WTC11 (cell line): Measurements from ENCODE around the gene CAST. TPM values are rescaled to one million over a fixed set of nuclear protein-coding genes. Genes with fewer than 3 reads are reported as not detected.
A peak's percentile ranks its signal among the peaks of the same experiment; 100 is the strongest.

ENCODE experiments used
- ATAC-seq: fragments of 200-7000 bp; cut with Tn5 transposase; 2 replicates; pipeline ENCODE4 v1.10.0; 2021; ENCODE audit warnings: mild to moderate bottlenecking, moderate library complexity
- CTCF ChIA-PET: fragments of 300-600 bp; sonication (Branson Sonifier 250); formaldehyde crosslinking; loops from one replicate; lab custom pipeline; 2021; ENCODE audit warnings: antibody characterized with exemption; lab: Charles Lee
- POLR2A ChIA-PET: fragments of 350-600 bp; sonication (Branson Sonifier 250); formaldehyde crosslinking; loops from one replicate; lab custom pipeline; 2021; ENCODE audit warnings: antibody characterized with exemption; lab: Charles Lee
- DNase-seq: peaks from one replicate; pipeline ENCODE4 v3.0.0; 2021; ENCODE audit warnings: low spot score
- H3K27ac Mint-ChIP-seq: 2 replicates; pipeline ENCODE4 v1.8.0; 2021; ENCODE audit warnings: mixed read lengths
- H3K27me3 Mint-ChIP-seq: 2 replicates; pipeline ENCODE4 v1.8.0; 2021; ENCODE audit warnings: low read depth, mild to moderate bottlenecking, moderate library complexity, mixed read lengths
- H3K36me3 Mint-ChIP-seq: 2 replicates; pipeline ENCODE4 v1.8.0; 2021; ENCODE audit warnings: mixed read lengths
- H3K4me1 Mint-ChIP-seq: 2 replicates; pipeline ENCODE4 v1.8.0; 2022; ENCODE audit warnings: mixed read lengths
- H3K4me3 Mint-ChIP-seq: 2 replicates; pipeline ENCODE4 v1.8.0; 2021; ENCODE audit warnings: mild to moderate bottlenecking, moderate library complexity, mixed read lengths
- H3K9me3 Mint-ChIP-seq: 2 replicates; pipeline ENCODE4 v1.8.0; 2021; ENCODE audit warnings: mixed read lengths
- ATF1 ChIP-seq: sonication (generic); formaldehyde crosslinking; IDR thresholded peaks from 2 replicates; pipeline ENCODE4 v1.8.1; 2023; ENCODE audit warnings: mild to moderate bottlenecking, moderate library complexity, missing genetic modification reagents
- CREB1 ChIP-seq: sonication (generic); formaldehyde crosslinking; IDR thresholded peaks from 2 replicates; pipeline ENCODE4 v1.8.0; 2023; ENCODE audit warnings: mild to moderate bottlenecking, missing genetic modification reagents
- CREM ChIP-seq: sonication (generic); formaldehyde crosslinking; IDR thresholded peaks from 2 replicates; pipeline ENCODE4 v1.8.1; 2022; ENCODE audit warnings: mild to moderate bottlenecking, missing genetic modification reagents, moderate library complexity
- EMX1 ChIP-seq: fragments of 250-450 bp; sonication (Bioruptor Pico); IDR thresholded peaks from 2 replicates; pipeline ENCODE4 v1.8.0; 2021; ENCODE audit warnings: mild to moderate bottlenecking
- FOXP1 ChIP-seq: sonication (generic); formaldehyde crosslinking; IDR thresholded peaks from 2 replicates; pipeline ENCODE4 v1.8.0; 2022; ENCODE audit warnings: missing genetic modification reagents, mild to moderate bottlenecking, moderate library complexity, borderline replicate concordance
- KAT7 ChIP-seq: sonication (generic); formaldehyde crosslinking; IDR thresholded peaks from 2 replicates; pipeline ENCODE4 v1.8.1; 2023; ENCODE audit warnings: missing genetic modification reagents, mild to moderate bottlenecking, borderline replicate concordance
- NR1H2 ChIP-seq: sonication (generic); formaldehyde crosslinking; IDR thresholded peaks from 2 replicates; pipeline ENCODE4 v1.9.0; 2021; ENCODE audit warnings: mild to moderate bottlenecking, moderate library complexity, missing genetic modification reagents
- NR2C2 ChIP-seq: sonication (generic); formaldehyde crosslinking; IDR thresholded peaks from 2 replicates; pipeline ENCODE4 v1.8.0; 2022; ENCODE audit warnings: mild to moderate bottlenecking, missing genetic modification reagents
- PRDM15 ChIP-seq: sonication (generic); formaldehyde crosslinking; IDR thresholded peaks from 2 replicates; pipeline ENCODE4 v1.8.0; 2022; ENCODE audit warnings: missing genetic modification reagents
- PREB ChIP-seq: sonication (generic); formaldehyde crosslinking; IDR thresholded peaks from 2 replicates; pipeline ENCODE4 v1.8.1; 2022; ENCODE audit warnings: mild to moderate bottlenecking, missing genetic modification reagents, moderate library complexity, borderline replicate concordance
- SMAD3 ChIP-seq: sonication (generic); formaldehyde crosslinking; IDR thresholded peaks from 2 replicates; pipeline ENCODE4 v1.8.0; 2022; ENCODE audit warnings: missing genetic modification reagents, mild to moderate bottlenecking, borderline replicate concordance
- SMAD4 ChIP-seq: sonication (generic); formaldehyde crosslinking; IDR thresholded peaks from 2 replicates; pipeline ENCODE4 v1.8.0; 2022; ENCODE audit warnings: mild to moderate bottlenecking, missing genetic modification reagents
- STAT6 ChIP-seq: sonication (generic); formaldehyde crosslinking; conservative IDR thresholded peaks from 2 replicates; pipeline ENCODE4 v1.8.1; 2023; ENCODE audit warnings: mild to moderate bottlenecking, low read depth, missing genetic modification reagents, moderate library complexity
- TCF7 ChIP-seq: sonication (generic); formaldehyde crosslinking; IDR thresholded peaks from 2 replicates; pipeline ENCODE4 v1.8.0; 2022; ENCODE audit warnings: mild to moderate bottlenecking, low read depth, missing genetic modification reagents, moderate library complexity
- TEAD1 ChIP-seq: sonication (generic); formaldehyde crosslinking; IDR thresholded peaks from 2 replicates; pipeline ENCODE4 v1.8.0; 2022; ENCODE audit warnings: mild to moderate bottlenecking, missing genetic modification reagents
- ZNF121 ChIP-seq: sonication (generic); formaldehyde crosslinking; IDR thresholded peaks from 2 replicates; pipeline ENCODE4 v1.8.0; 2023; ENCODE audit warnings: missing genetic modification reagents
- ZNF138 ChIP-seq: sonication (generic); formaldehyde crosslinking; conservative IDR thresholded peaks from 2 replicates; pipeline ENCODE4 v1.8.1; 2022; ENCODE audit warnings: mild to moderate bottlenecking, moderate library complexity, missing genetic modification reagents
- ZNF232 ChIP-seq: sonication (generic); formaldehyde crosslinking; IDR thresholded peaks from 2 replicates; pipeline ENCODE4 v1.8.0; 2022; ENCODE audit warnings: mild to moderate bottlenecking, missing genetic modification reagents
- ZNF317 ChIP-seq: sonication (generic); formaldehyde crosslinking; IDR thresholded peaks from 2 replicates; pipeline ENCODE4 v1.8.1; 2023; ENCODE audit warnings: low read depth, mild to moderate bottlenecking, moderate library complexity, missing genetic modification reagents, borderline replicate concordance
- ZNF396 ChIP-seq: fragments of 250-450 bp; sonication (Bioruptor Pico); IDR thresholded peaks from 2 replicates; pipeline ENCODE4 v1.8.0; 2021; ENCODE audit warnings: mild to moderate bottlenecking, moderate library complexity, borderline replicate concordance
- ZNF416 ChIP-seq: fragments of 250-450 bp; sonication (Bioruptor Pico); IDR thresholded peaks from 2 replicates; pipeline ENCODE4 v1.9.0; 2021; ENCODE audit warnings: mild to moderate bottlenecking, inconsistent platforms
- total RNA-seq: library from RNA; stranded (reverse); gene quantifications from 3 replicates; pipeline ENCODE4 v1.2.3, GENCODE V29; 2021
- TF ChIP-seq, protein P1 (sequence below): sonication (generic); formaldehyde crosslinking; IDR thresholded peaks from 2 replicates; pipeline ENCODE4 v1.8.0; 2022; ENCODE audit warnings: mild to moderate bottlenecking, missing genetic modification reagents
- TF ChIP-seq, protein P2 (sequence below): sonication (generic); formaldehyde crosslinking; IDR thresholded peaks from 2 replicates; pipeline ENCODE4 v1.8.0; 2023; ENCODE audit warnings: missing genetic modification reagents

The CAST gene
- total RNA-seq, 1 experiment from 2014 or later = 40.0 TPM

DNA sequence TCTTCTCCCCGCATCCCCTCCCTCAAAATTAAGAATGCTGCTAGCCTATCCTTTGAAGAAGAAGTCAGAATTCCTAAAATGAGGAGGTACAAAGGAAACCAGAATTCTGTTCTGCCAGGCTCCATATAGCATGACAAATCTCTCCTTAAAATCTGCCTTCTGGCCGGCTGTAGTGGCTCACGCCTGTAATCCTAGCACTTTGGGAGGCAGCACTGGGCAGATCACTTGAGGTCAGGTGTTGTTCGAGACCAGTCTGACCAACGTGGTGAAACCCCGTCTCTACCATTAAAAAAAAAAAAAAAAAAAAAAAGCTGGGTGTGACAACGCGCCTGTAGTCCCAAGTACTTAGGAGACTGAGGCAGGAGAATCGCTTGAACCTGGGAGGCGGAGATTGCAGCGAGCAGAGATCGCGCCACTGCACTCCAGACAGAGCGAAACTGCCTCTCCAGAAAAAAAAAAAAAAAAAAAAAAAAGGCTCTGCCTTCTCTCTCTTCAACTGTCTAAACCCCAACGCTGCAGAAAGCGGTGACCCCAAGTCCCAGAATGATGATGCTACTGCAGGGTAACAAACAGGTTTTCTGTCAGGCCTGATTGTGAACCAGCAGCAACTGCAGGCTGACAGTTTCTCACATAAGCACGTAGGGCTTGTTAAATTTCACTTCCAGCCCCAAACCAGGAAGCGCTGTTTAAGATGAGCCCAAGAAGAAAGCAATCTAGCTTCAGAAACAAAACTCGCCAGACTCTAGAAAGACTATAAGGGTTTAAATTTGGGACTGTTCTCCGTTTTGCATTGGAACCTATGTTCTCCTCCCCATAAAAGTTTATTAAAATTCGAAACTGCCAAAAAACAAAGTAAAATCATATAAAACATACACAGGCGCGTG, 963 bp upstream of the CAST start:
- DNase-seq = no peak

DNA sequence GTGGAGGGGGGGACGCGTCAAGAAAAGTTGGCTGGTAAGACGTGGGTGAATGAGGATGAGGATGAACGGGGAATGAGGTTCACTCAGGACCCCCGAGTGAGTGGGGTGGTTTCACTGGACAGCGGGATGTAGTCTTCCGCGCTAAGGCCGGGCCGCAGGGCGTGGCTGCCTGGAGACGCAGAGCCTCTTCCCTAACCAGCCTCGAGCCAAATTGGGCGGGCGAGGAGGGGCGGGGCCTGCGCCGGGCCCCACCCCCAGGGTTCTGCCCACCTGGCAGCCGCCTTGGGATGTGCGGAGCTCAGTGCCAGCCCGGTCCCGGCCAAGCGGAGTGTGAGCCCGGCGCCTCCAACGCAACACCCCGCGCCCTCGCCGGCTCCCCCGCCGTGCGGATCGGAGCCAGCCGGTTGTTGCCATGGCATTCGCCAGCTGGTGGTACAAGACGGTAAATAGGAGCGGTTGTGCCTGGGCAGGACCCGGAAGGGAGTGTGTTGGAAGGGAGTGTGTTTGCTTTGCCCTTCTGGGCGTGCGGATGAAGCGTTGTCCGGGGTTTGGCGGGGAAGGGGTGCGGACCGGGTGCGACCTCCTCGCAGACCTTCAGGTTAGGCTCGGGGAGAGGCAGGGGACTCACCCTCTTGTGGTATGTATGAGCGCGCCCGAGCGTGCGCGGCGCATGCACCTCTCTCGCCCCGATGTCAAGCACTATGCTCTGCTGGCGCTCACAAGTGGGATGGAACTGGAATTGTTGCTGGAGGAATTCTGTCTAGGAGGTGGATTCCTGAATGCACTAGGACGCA, 746 bp downstream of the CAST start:
- Mint-ChIP-seq H3K27me3 (peaks cover 52% of the 10 kb centered on the region), H3K4me3 (peak overlapping the region; percentile 94), H3K4me1 (peaks cover 17% of the 10 kb centered on the region), H3K27ac (peak overlapping the region; percentile 93; the same call in 1 of the 2 replicates), H3K36me3 (no peaks in the 10 kb centered on the region), H3K9me3 (no peaks in the 10 kb centered on the region)
- CTCF ChIA-PET = interaction anchor here (0.7 to 3.1 kb wide), 5 partner anchors 10 to 317 kb away, joined by 3 to 19 read pairs (median 3); no protein-coding TSS in a partner anchor
- peak; percentile 80 for ATAC-seq
- DNase-seq = peak; percentile 91
- POLR2A ChIA-PET = interaction anchor here (2.0 to 2.2 kb wide), 2 partner anchors 40 to 231 kb away, joined by 5 to 11 read pairs; partner anchors contain the start of gene PCSK1
- TF ChIP-seq EMX1 = 0 out of 2 replicates have a peak, but pooled peaks have one; percentile 51
- no peak for TF ChIP-seq NR2C2 (CRISPR knock-in tag)
- TF ChIP-seq PRDM15 (CRISPR knock-in tag) = peak; percentile 78
- no peak for TF ChIP-seq ZNF121 (CRISPR knock-in tag)
- TF ChIP-seq ATF1 = no peak
- no peak for TF ChIP-seq SMAD3 (CRISPR knock-in tag)
- no peak for TF ChIP-seq CREM
- TF ChIP-seq, protein P1, sequence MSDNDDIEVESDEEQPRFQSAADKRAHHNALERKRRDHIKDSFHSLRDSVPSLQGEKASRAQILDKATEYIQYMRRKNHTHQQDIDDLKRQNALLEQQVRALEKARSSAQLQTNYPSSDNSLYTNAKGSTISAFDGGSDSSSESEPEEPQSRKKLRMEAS (CRISPR knock-in tag) = 0 out of 2 replicates have a peak, but pooled peaks have one; percentile 37
- TF ChIP-seq CREB1 (CRISPR knock-in tag) = no peak
- no peak for TF ChIP-seq ZNF416 (CRISPR knock-in tag)
- TF ChIP-seq FOXP1 (CRISPR knock-in tag) = no peak
- 0 out of 2 replicates have a peak, but pooled peaks have one; percentile 27 for TF ChIP-seq KAT7 (CRISPR knock-in tag)
- no peak for TF ChIP-seq TCF7 (CRISPR knock-in tag)
- peak; percentile 35; the same call in 1 of the 2 replicates for TF ChIP-seq ZNF232 (CRISPR knock-in tag)
- TF ChIP-seq ZNF396 (CRISPR knock-in tag) = no peak
- TF ChIP-seq ZNF138 (CRISPR knock-in tag) = peak; percentile 39; the same call in 1 of the 2 replicates
- 0 out of 2 replicates have a peak, but pooled peaks have one; percentile 14 for TF ChIP-seq STAT6 (CRISPR knock-in tag)

More for the DNA sequence above, 963 bp upstream of the CAST start:
- Mint-ChIP-seq H3K9me3 (no peaks in the 10 kb centered on the region), H3K36me3 (no peaks in the 10 kb centered on the region), H3K4me3 (peak overlapping the region; percentile 87), H3K4me1 (peaks cover 17% of the 10 kb centered on the region), H3K27ac (peak overlapping the region; percentile 97), H3K27me3 (peaks cover 54% of the 10 kb centered on the region)
- ATAC-seq = no peak
- ChIA-PET CTCF (interaction anchor here (0.6 to 3.1 kb wide), 4 partner anchors 9 to 520 kb away, joined by 3 to 19 read pairs (median 4); no protein-coding TSS in a partner anchor), POLR2A (interaction anchor here (0.6 kb wide), 1 partner anchor 41 kb away, joined by 3 read pairs; no protein-coding TSS in a partner anchor)
- TF ChIP-seq TEAD1 (CRISPR knock-in tag) (no peak), ZNF138 (CRISPR knock-in tag) (no peak), SMAD4 (CRISPR knock-in tag) (no peak), ZNF396 (CRISPR knock-in tag) (no peak), PREB (CRISPR knock-in tag) (no peak), ZNF317 (CRISPR knock-in tag) (no peak), CREB1 (CRISPR knock-in tag) (no peak), ZNF121 (CRISPR knock-in tag) (no peak), NR1H2 (no peak), SMAD3 (CRISPR knock-in tag) (no peak)
- TF ChIP-seq, protein P2, sequence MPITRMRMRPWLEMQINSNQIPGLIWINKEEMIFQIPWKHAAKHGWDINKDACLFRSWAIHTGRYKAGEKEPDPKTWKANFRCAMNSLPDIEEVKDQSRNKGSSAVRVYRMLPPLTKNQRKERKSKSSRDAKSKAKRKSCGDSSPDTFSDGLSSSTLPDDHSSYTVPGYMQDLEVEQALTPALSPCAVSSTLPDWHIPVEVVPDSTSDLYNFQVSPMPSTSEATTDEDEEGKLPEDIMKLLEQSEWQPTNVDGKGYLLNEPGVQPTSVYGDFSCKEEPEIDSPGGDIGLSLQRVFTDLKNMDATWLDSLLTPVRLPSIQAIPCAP = no peak
